HG02852 (cell line): ENCODE data around the gene SCFD2.

Source experiments
- ATAC-seq: cut with Tn5 transposase; IDR thresholded peaks from one replicate; pipeline ENCODE4 v1.9.1; 2021; ENCODE audit warnings: mild to moderate bottlenecking, moderate library complexity; ENCODE audit not compliant: unreplicated experiment

The SCFD2 gene

DNA sequence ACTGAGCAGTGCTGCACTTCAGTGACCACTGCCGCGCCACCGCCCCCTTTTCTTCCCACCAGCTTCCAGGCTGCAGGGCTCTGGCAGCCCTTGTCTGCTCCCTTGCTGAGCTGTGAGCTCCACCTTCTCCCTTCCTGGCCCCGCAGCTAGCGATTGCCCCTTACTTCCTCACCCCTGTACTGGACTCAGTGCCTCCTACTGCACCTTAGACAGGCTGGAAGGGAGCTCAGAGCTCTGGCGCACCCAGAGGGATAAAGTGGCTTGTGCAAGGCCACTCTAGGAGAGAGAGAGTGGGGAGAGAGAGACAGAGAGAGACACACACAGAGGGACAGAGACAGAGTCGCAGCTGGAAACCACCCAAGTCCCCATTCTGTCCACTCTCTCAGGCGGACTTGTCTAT, 497.7 kb downstream of the SCFD2 start:
- no peak for ATAC-seq

GRCh38 chr4:52867163-52867562, 498.7 kb downstream of the SCFD2 start:
- no peak for ATAC-seq

DNA sequence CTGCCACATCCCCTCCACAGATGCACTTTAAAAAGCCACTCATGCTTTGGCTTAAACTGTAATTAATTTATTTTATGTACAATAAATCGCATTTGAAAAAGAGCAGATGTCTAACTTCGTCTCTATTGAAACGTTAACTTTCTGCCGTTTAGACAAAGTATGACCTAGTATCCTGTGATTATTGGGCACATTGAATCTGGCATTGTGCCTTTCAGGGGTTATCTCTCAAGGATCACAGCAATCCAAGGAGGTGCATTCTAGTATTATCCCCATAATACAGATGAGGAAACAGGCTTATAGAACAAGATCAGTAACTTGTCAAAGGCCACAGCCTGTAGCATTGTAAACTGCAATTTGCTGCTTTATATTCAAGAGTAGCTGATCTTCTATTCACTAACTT, 499.1 kb downstream of the SCFD2 start:
- no peak for ATAC-seq

GRCh38 chr4:52865300-52865699, 500.6 kb downstream of the SCFD2 start:
- ATAC-seq = no peak

GRCh38 chr4:52864793-52865192, 501.1 kb downstream of the SCFD2 start:
- ATAC-seq = no peak

DNA sequence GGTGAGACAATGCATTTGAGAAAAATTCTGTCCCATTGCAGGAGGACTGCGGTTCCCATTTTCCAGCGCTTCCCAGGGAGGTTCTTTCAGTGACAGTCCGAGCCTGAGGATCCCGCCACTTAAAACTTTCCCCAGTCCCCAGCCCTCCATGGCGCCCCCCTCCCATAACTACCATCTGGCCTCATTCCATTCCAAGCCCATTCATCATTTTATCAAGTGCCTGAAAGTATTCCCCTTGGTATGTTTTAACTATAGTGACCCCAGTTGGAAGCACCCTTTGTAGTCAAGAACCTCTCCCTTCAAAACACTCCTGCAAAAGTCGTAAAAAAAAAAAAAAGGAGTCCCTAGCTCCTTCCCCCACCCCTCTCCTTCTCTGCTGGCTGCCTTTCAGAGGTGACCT, 502.5 kb downstream of the SCFD2 start:
- no peak for ATAC-seq

GRCh38 chr4:52862639-52863161, 503.2 kb downstream of the SCFD2 start:
- no peak for ATAC-seq

DNA sequence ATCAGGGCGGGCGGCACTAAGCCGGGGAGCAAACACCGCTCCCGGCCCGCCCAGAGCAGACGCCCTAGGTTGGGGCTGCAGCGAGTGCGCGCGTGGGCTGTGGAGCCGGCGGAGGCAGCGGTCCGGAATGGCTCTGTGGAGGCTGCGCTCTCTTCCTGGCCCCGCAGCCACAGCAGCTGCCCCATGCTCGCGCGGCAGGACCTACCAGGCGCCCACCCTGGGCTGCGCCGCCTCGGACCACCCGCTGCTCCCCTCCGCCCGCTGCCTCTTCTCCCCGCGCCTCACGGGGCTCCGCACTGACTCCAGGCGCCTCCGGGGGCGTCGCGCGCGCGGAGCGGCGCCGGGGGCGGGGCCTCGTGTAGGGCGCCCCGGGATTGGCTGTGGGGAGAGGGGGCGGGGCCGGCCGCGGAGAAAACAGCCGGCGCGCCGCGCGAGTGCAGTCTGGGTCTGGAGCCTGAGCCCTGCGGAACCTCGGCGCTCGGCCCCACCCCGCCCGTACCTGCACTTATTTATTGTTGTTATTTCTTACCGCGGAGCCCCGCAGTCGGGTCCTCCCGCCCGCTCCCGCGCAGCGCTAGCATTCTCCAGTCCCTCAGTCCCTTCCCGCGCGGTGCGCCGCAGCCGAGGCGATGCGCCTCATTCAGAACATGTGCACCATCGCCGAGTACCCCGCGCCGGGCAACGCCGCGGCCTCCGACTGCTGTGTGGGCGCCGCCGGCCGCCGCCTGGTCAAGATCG, 503.8 kb downstream of the SCFD2 start, which contains the start of gene RASL11B:
RASL11B (plus strand) TSS at position 439 of the 738 bp plus-strand sequence; CDS start at position 630, 191 bp downstream.
- ATAC-seq = peak; percentile 98

DNA sequence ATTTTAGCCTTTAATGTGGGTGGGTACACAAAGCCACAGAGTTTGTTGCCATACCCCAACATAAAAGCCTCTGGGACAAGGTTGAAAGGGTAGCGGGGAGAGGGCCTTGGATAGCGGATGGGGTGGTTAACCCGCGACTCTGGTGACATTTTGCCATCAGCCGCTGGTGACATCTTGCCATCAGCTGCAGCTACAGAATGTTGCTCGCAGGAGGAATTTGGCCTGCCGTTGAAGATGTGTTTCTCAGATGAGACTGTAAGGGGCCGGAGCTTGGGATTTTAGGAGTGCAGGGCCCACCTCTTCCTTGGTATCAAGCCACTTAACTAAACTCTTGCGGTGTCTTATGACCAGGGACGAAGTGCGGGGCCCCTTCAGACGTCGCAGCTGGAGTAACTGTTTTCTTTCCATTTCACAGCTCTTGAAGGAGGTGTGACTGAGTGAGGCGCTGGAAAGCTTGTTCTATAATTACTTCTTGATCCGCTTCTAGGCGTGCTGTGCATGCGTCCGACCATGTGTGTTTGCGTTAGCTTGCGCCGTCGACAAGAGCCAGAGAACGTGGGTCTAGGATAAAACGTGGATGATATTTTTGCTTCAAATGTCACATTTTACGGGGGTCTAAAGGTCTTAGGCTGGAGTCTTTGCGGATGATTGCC, 504.6 kb downstream of the SCFD2 start:
- no peak for ATAC-seq

GRCh38 chr4:52860361-52860760, 505.5 kb downstream of the SCFD2 start:
- no peak for ATAC-seq

DNA sequence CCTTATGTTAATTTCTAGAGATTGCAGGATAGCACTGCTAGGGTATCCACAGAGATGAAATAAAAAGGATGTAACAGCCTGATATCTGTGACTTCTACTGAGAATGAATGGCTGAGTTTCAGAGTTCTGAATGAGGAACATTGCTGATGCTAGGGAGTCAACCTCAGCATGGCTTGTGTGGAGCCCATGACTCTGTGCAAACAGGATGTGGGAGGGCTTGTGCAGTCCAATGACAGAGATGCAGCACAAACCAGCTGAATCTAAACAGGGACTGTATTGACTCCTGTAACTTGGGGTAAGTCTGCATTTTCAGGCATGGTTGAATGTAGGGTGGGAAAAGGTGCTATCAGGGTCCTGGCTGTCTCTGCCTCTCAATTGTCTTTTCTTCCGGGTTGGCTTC, 509.1 kb downstream of the SCFD2 start:
- no peak for ATAC-seq

- ATAC-seq = no peak
Observed at GRCh38 chr4:52853351-52853750, 512.5 kb downstream of the SCFD2 start.

- no peak for ATAC-seq
Observed at GRCh38 chr4:52852711-52853110, 513.1 kb downstream of the SCFD2 start.

DNA sequence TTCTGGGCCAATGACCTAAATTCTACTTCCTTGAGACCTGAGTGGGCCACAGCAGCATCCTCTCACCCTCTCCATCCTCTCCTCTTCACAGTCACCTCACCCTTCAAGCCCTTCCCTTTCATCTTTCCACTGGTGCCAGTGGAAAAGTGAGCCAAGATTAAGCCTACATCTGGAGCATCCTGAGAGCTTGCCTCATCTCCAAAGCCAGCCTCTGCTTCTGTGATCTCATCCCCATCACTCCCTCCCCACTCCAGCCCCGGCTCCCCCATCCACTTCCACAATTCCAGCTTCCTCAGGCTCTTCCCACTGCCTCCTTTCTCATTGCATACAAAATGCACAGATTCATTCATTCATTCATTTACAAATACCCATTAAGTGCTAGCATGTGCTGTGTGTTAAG, 513.8 kb downstream of the SCFD2 start:
- ATAC-seq = no peak

- no peak for ATAC-seq
Observed at GRCh38 chr4:52850406-52851124, 515.3 kb downstream of the SCFD2 start.

DNA sequence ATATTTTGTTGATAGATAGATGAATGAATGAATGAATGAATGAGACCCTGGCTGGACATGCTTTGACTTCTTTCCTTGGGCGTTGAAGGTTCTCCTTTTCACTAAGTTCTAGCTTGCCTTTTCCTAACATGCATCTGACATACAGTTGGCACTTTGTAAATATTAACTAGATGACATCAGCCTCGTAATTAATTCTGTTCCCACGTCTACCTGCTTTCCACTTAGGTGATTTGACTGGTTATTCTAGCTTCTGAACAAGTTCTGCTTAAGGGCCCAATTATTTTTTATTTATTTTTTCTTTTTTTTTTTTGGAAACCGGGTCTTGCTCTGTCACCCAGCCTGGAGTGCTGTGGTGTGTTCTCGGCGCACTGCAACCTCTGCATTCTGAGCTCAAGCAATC, 517.6 kb downstream of the SCFD2 start:
- ATAC-seq = no peak

DNA sequence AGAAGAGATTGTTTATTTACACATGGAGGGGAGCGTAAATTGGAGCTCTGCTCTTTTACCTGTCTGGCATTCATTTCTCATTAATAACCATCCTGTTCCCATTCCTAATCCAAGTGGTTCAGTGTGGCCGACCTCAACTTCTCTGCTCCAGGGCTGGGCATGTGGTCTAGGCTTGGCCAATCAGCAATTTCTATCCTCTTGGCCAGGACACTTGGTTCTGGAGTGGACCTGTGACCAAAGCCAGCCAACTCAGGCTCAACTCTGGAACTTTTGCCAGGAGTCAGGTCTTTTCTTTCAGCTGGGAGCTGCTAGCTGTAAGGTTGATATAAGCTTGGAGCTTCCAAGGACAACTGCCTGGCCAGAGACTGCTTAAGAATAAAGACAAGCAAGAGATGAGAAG, 519.4 kb downstream of the SCFD2 start:
- ATAC-seq = no peak

DNA sequence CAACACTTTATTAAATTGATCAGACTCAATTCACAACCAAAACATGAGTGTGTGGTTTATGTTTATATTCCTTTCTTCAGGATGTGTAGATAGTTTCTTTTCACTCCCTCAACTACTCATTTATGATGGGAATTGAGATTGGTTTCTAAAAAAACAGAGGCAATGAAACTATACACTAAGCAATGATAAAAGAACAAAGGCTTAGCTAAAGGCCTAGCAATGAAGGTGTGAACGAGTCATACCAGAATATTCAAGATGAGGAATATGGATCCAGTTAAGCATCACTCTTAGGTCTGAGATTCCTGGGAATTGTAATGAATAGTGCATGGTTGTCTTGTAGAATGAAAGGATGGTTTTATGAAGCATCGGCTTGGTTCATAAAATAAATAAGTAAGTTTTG, 521.3 kb downstream of the SCFD2 start:
- no peak for ATAC-seq

- ATAC-seq = no peak
Observed at GRCh38 chr4:52843958-52844357, 521.9 kb downstream of the SCFD2 start.

DNA sequence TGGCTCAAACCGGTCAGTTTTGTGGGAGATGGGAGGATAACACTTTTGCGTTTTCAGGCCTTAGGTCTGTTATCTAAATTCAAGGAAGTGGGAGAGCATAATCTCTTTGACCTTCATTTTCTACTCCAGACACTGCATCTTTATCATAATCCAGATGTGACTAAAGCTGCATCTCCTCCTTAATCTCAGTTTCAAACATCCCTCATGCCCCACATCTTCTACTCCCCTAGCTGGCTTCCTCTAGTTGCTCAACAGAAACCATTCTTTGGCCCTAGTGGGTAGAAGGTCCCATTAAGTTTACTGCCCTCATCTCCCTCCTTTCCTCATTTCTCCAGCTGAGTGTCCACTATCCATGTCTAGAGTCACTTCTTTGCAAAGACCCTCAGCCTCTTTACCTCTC, 522.5 kb downstream of the SCFD2 start:
- no peak for ATAC-seq

- no peak for ATAC-seq
Observed at GRCh38 chr4:52842792-52843191, 523.1 kb downstream of the SCFD2 start.
